ENCODE measurements around the gene MARVELD1. TPM values are rescaled to one million over a fixed set of nuclear protein-coding genes. Genes with fewer than 3 reads are reported as not detected.

The MARVELD1 gene
- total and polyA plus RNA-seq, 2 of the 13 experiments (the other 11 are each of a cell fraction or from before 2014, with no cell fraction given) = not detected

- TF ChIP-seq HDAC2 (CRISPR knock-in tag; IDR thresholded peaks at IDR 0.05) (peak; percentile 75), ZHX1 (CRISPR knock-in tag; IDR thresholded peaks at IDR 0.05; ENCODE audit: low read depth) (no peak), ZNF616 (CRISPR knock-in tag; IDR thresholded peaks at IDR 0.05; ENCODE audit: low read depth) (no peak), ZNF746 (CRISPR knock-in tag; IDR thresholded peaks at IDR 0.05) (0 out of 2 replicates have a peak, but pooled peaks have one; percentile 37), ZBTB25 (CRISPR knock-in tag; IDR thresholded peaks at IDR 0.05) (peak; percentile 33; the same call in 1 of the 2 replicates), PPARG (CRISPR knock-in tag; conservative IDR thresholded peaks at IDR 0.05) (peak; percentile 62; the same call in 1 of the 2 replicates), ARID5B (CRISPR knock-in tag; IDR thresholded peaks at IDR 0.05) (peak; percentile 80), ZNF703 (CRISPR knock-in tag; IDR thresholded peaks at IDR 0.05; ENCODE audit: borderline replicate concordance) (no peak; the same call in 1 of the 2 replicates), ZSCAN9 (CRISPR knock-in tag; IDR thresholded peaks at IDR 0.05; ENCODE audit: borderline replicate concordance) (peak; percentile 52; the same call in 1 of the 2 replicates), YEATS4 (CRISPR knock-in tag; IDR thresholded peaks at IDR 0.05; ENCODE audit: borderline replicate concordance) (peak; percentile 82; the same call in 1 of the 2 replicates), ZNF280D (CRISPR knock-in tag; IDR thresholded peaks at IDR 0.05) (0 out of 2 replicates have a peak, but pooled peaks have one; percentile 43), FOXK1 (CRISPR knock-in tag; IDR thresholded peaks at IDR 0.05; ENCODE audit: borderline replicate concordance, low read depth) (peak; percentile 47; the same call in 1 of the 2 replicates), BRD4 (CRISPR knock-in tag; IDR thresholded peaks at IDR 0.05) (peak; percentile 56; the same call in 1 of the 2 replicates), NCOA1 (CRISPR knock-in tag; IDR thresholded peaks at IDR 0.05) (no peak), ZNF749 (CRISPR knock-in tag; IDR thresholded peaks at IDR 0.05; ENCODE audit: borderline replicate concordance) (no peak), TGIF2 (CRISPR knock-in tag; IDR thresholded peaks at IDR 0.05) (no peak)
Observed at GRCh38 chr10:97707134-97707861, 6.2 kb upstream of the MARVELD1 start (continued).

Data from HepG2 (cell line).